Measurements from ENCODE around the gene FIBP.
A peak's percentile ranks its signal among the peaks of the same experiment; 100 is the strongest.

The FIBP gene

DNA sequence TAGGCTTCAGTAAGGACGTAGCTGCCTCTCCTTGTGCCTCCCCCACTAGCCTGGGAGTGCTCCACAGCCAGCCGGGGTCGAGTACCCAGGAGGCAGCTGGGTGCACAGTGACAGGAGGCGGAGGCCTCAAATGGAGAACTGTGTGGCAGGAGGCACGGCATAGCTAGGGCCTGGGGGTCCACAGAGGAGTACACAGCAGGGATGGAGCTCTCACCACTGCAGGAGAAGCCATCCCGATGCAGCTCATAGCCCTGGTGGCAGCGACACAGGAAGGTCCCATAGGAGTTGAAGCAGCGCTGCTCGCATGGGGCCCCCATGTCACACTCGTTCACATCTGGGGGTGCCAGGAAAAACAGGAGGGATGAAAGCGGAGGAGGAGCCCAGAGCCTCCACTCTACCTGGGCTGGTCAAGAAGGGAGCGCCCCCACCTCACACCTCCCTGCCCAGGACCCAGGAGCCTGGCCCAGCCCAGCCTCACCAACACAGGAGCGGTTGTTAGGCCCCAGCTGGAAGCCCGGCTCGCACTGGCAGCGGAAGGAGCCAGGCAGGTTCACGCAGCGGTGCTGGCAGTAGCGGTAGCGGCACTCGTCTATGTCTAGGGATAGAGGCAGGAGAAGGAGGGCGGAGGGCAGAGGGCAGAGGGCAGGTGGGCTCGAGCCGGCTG lies 18.5 kb downstream of the FIBP start:
- no peak for DNase-seq

DNA sequence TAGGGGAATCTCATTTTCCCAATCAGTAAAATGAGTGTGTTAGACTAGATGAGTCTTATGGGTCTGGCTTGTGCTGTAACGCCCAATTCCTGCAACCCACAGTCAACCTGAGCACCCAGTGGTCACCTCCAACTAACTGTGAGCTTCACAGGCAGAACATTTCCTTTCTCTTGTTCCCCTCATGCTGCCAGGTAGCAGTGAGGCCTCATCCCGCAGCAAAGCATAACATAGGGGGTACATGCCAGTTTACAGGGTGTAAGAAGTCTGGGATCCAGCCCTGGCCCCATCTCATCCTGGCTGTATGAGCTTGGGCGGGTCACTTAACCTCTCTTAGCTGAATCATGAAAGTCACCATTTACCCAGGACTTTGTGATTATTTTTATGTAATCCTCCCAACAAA lies 19.4 kb downstream of the FIBP start:
- no peak for DNase-seq

DNA sequence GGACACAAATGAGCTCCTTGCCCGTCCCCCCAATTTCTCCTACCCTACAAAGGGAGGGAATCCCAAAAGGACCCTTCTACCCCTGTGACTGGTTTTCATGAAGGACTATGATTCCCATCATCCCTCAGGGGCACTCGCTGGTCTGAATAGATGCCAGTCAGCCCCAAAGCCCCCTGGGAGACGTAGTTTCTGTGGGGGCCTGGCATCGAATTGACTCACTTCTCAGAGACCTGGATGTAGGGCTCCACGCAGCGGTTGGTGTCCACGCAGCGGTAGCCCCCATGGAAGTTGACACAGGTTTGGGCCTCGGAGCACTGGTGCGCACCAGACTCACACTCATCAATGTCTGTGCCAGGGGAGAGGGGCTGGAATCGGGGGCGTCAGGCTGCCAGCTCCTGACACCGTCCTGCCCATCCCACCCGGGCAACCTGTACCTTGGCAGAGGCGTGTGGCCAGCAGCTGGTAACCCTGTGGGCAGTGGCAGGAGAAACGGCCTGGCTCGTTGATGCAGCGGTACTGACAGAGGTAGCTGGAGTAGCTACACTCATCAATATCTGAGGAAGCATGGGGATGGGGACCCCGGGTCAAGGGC lies 20.1 kb downstream of the FIBP start:
- peak; percentile 51 for DNase-seq

DNA sequence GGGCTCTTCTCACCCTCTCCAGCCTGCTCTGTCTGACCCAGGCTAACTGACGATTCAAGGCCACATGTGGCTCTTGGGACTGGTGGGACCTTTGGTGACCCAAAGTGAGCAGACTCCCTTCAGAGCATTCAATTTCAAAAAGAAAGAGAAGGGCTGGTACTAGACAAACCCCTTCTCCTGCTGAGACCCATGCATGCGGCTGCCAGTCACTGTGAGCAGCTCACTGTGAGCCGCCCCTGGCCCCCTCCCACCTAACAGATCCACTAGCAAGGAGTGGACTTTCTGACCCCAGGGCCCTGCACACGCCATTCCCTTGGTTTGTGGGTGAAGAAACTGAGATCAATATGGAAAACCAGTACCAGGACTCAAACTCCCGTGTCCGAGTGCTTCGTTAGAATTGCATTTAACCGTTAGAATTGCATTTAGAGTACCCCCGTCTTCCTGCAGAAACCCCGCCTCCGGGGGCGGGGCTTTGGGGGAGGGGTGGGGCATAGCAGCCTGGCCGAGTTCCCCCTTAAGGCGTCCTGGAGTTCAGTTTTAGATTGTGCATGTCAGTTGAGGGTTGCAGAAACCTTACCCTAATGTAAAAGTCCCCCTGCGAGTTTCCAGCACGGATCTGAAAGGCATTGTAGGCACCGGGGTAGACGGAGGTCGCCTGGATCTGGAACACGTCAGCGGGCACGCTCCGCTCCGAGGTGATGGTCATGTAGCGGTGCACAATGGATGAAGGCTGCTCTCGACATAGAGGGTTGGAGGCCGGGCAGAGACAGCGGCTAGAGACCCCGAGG lies 20.8 kb downstream of the FIBP start:
- DNase-seq = no peak

DNA sequence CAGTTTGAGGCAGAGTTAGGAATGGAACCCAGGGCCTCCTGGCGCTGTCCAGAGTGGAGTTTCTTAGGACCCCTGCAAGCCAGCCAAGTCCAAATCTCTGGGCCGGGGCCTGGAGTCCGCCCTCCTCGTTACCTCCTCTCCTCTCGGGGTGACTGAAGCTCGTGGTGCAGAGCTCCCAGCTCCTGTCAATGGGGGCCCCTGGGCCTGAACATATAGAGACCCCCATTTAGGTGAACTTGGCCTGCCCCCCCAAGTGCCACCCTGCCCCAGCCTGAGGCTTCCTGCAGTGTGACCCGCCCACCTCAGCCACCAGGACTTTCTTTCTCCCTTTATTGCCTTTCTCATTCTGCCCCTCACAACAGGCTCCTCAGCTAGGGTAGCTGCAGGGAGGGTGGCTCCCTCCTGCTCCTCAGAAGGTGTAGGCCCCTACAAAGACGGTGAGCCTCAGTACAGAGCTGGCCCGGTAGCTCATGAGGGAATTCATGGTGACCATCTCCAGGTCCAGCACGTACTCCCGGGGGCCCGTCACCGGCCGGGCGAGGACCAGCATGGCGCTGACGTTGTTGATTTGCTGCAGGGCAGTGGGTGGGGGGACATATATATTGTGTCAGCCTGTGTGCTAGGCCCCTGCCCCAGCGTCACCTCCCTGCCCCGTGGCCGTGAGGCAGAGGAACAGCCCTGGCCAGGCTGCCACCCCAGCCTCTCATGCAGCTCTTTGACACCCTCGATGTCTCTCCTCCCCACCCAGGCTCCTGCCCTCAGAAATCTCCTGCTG lies 21.6 kb downstream of the FIBP start:
- DNase-seq = no peak

DNA sequence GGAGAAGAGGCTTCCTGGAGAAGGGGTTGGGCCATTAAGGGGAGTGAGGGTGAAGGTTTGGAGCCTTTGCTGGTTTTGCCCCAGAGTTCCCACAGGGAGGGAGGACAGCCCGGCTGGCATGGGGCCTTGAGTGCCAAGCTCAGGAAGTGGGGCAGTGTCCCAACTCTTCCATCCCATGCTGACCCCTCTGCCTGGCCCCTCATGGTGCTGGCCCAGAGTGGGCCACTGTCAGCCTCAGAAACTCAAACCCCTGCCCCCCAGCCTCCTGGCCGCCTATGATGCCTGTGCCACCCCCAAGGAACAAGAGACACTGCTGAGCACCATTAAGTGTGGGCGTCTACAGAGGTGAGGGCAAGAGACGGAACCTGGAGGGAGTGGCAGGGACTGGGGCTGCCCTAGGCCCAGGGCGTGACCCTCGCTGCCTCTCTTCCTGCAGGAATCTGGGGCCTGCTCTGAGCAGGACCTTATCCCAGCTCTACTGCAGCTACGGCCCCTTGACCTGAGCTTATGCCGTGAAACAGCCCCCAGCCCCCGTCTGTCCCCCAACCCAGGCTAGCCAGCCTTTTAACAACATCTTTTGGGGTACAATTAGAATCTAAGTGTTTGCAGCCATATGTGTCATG lies 22.6 kb downstream of the FIBP start:
- DNase-seq = no peak

GRCh38 chr11:65864706-65865471 lies 23.4 kb downstream of the FIBP start:
- DNase-seq = no peak

- DNase-seq = no peak
These were observed 24.2 kb downstream of the FIBP start for GRCh38 chr11:65863889-65864705.

GRCh38 chr11:65862941-65863888 lies 25.1 kb downstream of the FIBP start:
- no peak for DNase-seq

- DNase-seq = no peak
These were observed 26.0 kb downstream of the FIBP start for GRCh38 chr11:65862191-65862735.

- DNase-seq = no peak
These were observed 26.6 kb downstream of the FIBP start for GRCh38 chr11:65861533-65862183.

DNA sequence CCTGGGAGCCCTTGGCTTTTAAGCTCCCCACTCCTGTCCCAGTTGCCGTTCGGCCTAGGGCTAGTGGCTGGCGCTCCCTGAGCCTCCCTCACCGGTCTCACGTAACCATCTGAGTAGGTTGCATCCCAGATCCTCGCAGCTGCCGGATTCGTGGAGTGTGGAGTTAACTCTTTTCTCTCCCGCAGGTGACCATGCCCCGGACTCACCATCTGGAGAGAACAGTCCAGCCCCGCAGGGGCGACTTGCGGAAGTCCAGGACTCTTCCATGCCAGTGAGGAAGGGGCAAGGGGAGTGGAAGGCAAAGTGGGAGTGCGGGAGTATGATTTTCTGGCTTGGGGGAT lies 27.1 kb downstream of the FIBP start:
- DNase-seq = no peak

- DNase-seq = peak; percentile 97
These were observed 27.8 kb downstream of the FIBP start, which contains the start of gene MUS81 for GRCh38 chr11:65860278-65861164. TSS of gene MUS81 (plus strand) at chr11:65860433. CDS start at chr11:65860754, 321 bp downstream.

- DNase-seq = no peak
These were observed 28.4 kb downstream of the FIBP start for GRCh38 chr11:65859812-65860277.

GRCh38 chr11:65859095-65859811 lies 29.0 kb downstream of the FIBP start:
- DNase-seq = peak; percentile 100

DNA sequence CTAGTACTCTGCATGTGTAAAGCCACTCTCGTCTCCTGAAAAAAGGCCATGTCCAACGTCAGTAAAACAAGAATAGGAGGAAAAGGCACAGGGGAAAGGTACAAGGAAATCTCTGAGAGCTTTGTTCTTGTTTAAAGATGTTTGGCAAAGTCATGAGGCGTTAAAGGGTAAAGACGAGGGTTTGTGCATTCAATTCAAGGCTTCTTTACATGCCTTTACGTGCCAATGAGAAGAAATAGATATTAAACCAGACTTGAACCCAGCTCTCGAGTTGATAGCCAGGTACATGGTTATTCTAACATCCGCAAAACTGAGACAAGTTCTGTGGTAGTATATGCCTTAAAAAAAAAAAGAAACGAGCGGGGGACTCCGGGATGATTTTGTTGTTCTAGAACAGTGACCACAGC lies 29.6 kb downstream of the FIBP start:
- no peak for DNase-seq

All from NCI-H82 (cell line).